RKO (cell line): Measurements from ENCODE around the gene TELO2.

Experiments
- DNase-seq: peaks from one replicate; pipeline ENCODE4 v3.0.0-alpha.2; 2016; ENCODE audit warnings: low spot score

Gene TELO2

DNA sequence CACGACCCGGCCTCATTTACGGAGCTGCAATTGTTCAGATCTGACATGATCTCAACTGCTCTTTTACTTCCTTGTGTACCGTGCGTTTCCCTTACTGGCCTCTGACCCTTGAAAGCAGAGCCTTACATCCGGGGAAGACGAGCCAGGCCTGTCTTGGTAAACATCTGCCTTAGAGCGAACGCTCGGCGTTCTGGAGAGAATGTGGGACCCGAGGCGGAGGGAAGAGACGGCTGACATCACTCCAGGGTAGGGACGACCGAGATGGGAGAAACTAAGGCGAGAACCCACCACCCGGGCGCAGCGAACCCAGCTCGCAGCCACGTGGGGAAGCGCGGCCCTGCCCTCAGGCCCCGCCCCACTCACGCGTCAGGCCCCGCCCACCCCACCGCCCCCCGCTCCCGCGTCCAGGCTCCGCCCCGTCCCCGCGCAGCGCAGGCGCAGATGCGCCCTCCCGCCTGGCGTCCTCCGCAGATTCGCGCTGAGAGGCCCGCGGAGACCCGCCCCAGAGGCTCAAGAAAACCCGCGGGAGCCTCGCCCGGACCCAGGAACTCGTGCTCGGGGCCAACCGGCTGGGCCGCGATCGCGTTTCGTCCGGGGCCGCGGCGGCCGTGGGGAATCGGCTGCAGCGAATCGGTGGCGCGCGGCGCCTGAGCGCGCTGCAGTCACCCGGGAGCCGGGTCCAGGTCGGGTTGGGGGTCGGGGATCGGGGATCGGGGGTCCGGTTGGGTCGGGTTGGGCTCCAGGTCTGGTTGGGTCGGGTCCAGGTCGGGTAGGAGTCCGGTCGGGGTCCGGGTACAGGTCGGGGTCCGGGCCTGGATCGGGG, at the start of gene TELO2:
TELO2 (plus strand) TSS at position 438 of the 823 bp plus-strand sequence. CDS start 922 bp downstream, outside the sequence.
- DNase-seq: peak; percentile 80

- DNase-seq: no peak
Measured at GRCh38 chr16:1443403-1443973, 49.7 kb upstream of the TELO2 start.

DNA sequence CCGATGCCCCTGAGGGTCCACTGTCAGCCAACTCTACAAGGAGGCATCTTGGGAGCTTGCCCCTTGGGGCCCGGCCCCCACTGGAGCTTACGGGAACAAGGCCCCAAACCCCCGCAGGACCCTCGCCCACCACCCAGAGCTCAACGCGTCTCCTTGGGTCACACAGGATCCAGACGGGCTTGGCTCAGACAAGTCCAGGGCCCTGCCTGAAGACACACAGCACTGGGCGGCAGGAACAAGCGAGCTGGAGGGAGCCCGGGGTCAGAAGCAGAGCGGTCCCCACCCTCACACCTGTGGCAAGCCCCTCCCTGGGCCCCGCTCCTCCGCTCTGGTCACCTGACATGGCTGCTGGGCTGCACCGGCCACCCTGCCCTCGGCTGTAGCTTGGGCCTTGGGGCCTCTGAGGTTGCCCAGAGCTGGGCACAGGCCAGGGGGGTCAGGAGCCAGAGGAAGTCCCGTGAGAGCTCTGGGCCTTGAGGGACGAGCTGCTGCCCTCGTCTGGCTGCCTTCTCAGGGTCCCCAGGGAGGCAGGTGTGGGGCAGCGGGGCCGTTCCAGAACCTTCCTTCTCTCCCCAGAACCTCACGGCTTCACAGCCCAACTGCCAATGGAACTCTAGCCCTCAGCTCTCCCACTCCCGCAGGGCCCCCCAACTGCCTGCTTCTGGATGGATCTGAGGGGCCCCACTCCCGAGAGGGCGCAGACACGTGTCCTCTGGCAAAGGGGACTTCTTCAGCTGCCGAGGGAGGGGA, 49.0 kb upstream of the TELO2 start, which contains the start of gene CCDC154:
CCDC154 (minus strand) TSS at position 577 of the 750 bp plus-strand sequence; CDS start at position 343, 234 bp downstream.
- no peak for DNase-seq

GRCh38 chr16:1444730-1445517, 48.2 kb upstream of the TELO2 start:
- no peak for DNase-seq

DNA sequence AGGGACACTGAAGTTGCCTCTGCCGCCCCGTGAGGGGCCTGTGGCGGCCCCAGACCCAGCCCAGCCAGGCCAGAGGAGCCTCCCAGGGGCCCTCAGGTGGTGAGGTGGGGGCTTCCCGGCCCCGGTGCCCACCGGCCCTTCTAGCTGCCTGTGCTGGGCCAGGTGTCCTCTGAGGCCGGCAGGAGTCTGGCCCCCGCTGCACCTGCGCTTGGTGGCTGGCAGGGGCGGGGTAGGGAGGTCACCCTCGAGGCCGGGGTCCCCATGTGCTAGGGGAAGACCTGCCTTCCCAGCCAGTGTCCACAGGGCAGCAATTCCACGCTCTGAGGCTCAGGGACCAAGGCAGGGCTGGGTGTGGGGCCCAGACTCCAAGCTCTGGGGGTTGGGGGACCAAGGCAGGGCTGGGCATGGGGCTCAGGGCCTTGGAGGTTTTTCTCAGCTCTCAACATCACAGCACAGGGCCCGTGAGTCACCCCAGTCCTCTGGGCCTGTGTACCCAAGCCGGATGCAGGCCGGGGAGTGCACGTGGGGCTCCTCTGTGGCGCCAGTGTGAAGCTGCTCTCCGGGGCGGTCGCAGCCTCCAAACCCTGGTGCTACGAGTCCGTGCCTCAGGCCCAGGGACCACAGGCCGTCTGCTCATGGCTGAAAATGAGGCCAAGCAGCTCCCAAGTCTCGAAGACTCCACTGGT, 47.5 kb upstream of the TELO2 start:
- no peak for DNase-seq

DNA sequence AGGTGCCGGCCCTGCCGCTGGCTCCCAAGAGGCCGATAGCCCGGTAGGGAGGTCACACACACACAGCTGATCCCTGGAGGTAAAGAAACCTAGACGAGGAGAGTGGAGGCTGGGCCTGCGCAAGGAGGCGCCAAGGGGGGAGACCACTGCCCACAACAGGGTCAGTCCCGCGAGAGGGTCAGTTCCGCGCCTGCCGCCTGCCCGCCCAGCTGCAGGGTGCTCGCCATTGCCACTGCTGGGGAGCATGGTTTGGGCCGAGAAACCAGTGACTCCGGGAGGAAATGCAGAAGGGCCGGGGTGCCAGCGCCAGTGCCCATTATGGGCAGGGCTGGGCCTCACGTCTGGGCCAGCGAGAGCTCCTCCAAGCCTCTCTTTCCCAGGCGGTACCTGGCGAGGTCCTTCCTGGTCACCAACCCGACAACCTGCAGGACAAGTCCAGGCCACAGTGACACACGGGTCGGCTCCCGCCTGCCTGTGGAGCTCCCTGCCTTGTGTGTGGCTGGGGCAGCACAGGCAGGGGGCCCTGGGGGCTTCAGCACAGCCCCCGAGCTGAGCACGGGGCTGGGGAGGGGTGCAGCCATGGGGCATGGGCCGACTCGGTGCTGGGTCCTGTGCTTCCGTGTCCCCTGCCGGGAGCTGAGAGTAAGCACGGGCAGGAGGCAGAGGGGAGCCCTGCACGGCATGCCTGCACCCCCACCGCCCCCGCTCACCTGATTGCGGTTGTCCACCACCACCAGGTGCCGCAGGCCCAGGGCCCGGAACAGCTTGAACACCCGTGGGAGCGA, 46.7 kb upstream of the TELO2 start:
- no peak for DNase-seq

DNA sequence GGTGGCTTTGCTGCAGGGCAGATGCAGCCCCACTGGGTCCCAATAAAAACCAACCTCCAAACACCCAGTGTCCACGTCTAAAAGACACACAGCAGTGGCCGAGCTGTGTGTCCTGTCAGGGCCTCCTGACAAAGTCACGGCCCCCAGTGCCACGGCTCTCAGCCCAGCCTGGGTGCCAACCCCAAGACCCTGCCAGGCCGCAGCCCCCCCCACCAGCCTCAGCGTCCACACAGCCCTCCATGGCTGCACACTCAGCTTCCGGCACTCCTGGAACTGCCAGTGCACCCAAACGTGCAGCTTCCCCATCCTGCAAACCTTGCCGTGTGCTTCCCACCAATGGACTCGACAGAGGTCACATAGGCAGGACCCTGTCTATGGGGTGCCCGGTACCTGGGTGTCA, 45.2 kb upstream of the TELO2 start:
- no peak for DNase-seq

- DNase-seq: no peak
Measured at GRCh38 chr16:1448536-1449116, 44.5 kb upstream of the TELO2 start.

GRCh38 chr16:1449201-1449788, 43.9 kb upstream of the TELO2 start:
- DNase-seq: no peak

DNA sequence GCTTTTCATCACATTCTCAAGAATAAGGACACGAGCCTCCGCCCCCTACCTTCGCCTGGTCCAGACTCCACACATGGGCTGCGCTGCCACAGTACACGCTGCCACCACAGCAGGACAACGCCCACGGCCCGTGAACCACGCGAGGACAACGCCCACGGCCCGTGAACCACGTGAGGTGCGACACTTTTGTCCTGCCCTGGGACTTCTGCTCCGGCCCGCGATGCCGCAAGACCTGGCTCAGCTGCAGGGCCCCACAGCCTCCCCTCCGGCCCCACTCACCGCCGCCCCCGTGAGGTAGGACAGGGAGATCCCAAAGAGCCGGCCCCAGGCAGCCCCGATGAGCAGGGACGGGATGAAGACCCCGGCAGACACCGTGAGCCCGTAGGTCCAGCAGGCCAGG, 42.9 kb upstream of the TELO2 start:
- no peak for DNase-seq

GRCh38 chr16:1450841-1451240, 42.3 kb upstream of the TELO2 start:
- no peak for DNase-seq

- no peak for DNase-seq
Measured at GRCh38 chr16:1451702-1452392, 41.3 kb upstream of the TELO2 start.

DNA sequence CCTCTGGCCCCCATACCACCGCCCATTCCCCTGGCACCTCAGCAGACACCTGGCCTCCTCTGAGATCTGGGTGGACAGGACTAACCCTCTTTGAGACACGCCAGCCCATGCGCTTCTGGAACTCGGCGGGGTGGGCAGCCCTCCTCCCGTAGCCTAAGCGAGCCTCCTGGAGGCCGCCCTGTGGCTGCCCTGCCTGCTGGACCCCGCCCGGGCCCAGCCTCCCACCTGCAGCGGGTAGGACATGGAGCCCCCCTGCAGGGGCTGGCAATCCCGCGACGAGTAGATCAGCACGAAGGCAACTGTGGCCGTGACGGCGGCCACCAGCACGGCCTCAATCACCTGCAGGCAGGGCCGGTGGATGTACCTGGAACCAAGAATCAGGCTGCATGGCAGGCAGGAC, 40.6 kb upstream of the TELO2 start:
- DNase-seq: no peak

DNA sequence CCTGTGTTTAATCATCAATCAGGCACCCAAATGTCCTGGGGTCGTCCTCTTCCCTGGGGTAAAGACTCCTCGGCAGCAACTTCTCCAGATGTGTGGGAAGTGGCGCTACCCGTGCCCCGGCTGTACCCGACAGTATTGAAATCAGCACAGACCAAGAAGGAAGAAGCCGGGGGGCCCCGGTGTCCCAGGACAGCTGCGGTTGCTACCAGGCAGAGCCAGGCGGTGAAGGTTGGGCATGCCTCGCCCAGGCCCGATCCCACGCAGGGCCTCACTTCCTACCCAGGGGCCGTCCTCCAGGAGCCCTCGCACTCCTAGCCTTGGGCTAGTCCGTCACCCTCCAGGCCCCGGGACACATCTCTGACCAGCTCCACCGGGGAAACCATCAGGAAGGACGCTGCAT, 39.8 kb upstream of the TELO2 start:
- no peak for DNase-seq

- no peak for DNase-seq
Measured at GRCh38 chr16:1454561-1454960, 38.6 kb upstream of the TELO2 start.

DNA sequence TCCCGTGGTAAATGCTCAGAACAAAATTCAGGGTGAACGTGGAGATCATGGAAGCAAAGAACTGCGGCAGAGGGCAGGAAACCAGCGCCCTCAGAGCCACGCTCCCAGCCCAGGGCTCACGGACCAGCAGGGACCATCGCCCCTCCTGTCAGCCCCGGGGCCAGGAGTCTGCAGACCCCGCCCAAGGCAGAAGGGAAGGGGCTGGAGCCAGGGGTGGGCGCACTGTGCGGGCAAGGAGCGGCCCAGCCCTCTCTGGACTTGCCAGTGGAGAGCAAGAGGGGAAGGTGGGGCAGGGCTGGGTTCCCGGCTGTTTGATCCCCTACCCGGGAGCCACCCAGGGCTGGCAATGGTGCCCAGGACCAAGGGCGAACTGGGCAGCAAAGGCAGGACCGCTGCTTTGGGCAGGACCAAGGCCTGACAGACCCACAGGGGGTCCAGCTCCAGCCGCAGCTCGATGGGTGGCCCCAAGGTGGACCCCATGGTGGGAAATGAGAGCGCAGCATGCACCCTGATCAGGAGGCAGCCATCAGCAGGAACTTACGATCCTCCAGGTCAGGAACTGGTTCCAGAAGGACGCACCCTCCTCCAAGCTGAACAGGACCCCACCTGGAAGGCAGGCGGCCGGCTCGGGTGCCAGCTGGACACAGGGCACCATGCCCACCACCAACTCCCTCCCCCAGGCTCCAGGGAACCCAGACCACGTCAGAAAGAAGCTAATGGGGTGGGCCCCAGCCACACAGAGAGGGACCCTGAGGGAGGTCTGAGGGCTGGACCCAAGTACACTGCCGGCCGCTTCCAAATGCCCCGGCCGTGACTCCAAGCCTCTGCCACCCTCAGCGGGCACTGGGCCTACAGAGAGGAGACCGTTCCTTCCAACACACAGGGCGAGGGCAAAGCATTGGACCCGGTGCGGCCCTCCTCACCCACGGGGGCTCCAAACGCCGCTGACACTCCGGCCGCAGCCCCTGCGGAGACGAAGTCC, 37.7 kb upstream of the TELO2 start:
- no peak for DNase-seq

GRCh38 chr16:1456951-1457350, 36.2 kb upstream of the TELO2 start:
- no peak for DNase-seq
